ENCODE results near the gene PDE4B. TPM values are rescaled to one million over a fixed set of nuclear protein-coding genes. Genes with fewer than 3 reads are reported as not detected.

The PDE4B gene
- total and polyA plus RNA-seq, 10 of the 15 experiments (the other 5 are each of a cell fraction or from before 2014, with no cell fraction given), result 3.0 to 13.2 (median 5.7) TPM

DNA sequence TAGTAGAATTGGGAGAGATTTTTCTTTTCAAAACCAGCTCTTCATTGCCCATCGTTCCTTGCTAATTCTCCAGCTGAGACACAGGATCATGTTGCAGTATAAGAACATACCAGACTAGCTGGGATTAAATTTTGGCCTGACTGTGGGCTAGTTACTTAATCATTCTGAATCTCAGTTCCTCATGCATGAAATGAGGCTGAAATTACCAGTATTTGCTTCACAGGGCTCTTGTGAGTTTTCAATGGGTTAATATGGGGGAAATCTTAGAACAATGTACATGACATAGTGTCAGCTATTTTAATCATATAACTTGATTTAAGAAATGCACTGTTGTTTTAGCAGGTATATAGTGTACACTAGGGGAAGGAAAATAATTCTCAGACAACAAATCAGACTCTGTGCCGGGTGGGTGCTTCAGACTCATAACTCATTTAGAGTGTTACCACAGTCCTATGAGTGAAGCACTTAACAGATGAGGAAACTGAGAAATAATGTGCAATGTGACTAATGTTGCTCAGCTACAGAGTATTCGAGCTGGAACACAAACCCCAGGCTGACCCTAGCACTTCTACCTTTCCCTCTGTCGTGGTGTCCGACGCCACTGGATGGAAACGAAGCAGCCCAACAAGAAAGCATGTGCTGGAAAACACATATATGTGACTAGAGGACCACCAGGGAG, 603.7 kb downstream of the PDE4B start (continued):
- TF ChIP-seq, protein P1, sequence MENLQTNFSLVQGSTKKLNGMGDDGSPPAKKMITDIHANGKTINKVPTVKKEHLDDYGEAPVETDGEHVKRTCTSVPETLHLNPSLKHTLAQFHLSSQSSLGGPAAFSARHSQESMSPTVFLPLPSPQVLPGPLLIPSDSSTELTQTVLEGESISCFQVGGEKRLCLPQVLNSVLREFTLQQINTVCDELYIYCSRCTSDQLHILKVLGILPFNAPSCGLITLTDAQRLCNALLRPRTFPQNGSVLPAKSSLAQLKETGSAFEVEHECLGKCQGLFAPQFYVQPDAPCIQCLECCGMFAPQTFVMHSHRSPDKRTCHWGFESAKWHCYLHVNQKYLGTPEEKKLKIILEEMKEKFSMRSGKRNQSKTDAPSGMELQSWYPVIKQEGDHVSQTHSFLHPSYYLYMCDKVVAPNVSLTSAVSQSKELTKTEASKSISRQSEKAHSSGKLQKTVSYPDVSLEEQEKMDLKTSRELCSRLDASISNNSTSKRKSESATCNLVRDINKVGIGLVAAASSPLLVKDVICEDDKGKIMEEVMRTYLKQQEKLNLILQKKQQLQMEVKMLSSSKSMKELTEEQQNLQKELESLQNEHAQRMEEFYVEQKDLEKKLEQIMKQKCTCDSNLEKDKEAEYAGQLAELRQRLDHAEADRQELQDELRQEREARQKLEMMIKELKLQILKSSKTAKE (IDR thresholded peaks at IDR 0.05; ENCODE audit: low read depth, poor library complexity, severe bottlenecking), result peak; percentile 61
- peak; percentile 67; the same call in 1 of the 2 replicates for TF ChIP-seq PAX5 (IDR thresholded peaks at IDR 0.05; ENCODE audit: borderline replicate concordance, low read depth, low read length)
- no peak for TF ChIP-seq SMC3 (IDR thresholded peaks at IDR 0.05; ENCODE audit: borderline replicate concordance, low read length)
- TF ChIP-seq CBFB (IDR thresholded peaks at IDR 0.05; ENCODE audit: low read depth), result peak; percentile 46; the same call in 1 of the 2 replicates
- peak; percentile 89 for TF ChIP-seq SPI1 (IDR thresholded peaks at IDR 0.05; ENCODE audit: borderline replicate concordance, insufficient read depth, low read depth, low read length)
- 0 out of 2 replicates have a peak, but pooled peaks have one; percentile 32 for TF ChIP-seq ZNF217 (IDR thresholded peaks at IDR 0.05)
- peak; percentile 79 for TF ChIP-seq RUNX3 (IDR thresholded peaks at IDR 0.05; ENCODE audit: low read length)
- TF ChIP-seq CHD4 (IDR thresholded peaks at IDR 0.05), result no peak
- TF ChIP-seq MTA3 (IDR thresholded peaks at IDR 0.05; ENCODE audit: borderline replicate concordance, low read length), result peak; percentile 39; the same call in 1 of the 2 replicates

DNA sequence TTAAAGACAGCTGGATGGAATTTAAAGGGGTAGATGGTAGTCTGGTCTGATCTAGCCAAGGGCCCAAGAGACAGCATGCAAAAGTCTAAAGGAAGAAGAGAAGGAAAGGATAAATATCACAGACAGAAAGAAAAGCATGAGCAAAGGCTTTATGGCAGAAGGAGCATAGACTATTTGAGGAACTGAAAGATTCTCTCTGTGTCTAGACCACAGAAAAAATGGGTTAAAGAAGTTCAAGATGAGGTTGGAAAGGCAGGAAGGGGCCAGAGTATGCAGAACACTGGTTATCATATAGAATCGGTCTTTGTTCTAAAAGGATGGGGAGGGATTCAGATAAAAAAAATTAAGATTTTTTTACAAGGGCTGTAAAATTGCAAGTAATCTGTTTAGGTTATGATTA, 604.5 kb downstream of the PDE4B start:
- Histone ChIP-seq H3K36me3 (ENCODE audit: control insufficient read depth in 2 of 2, insufficient read depth in 2 of 2, low read length in 1 of 2) (no peaks in the 10 kb centered on the region), H3K4me3 (no peak overlapping the region), H3K4me1 (ENCODE audit: control insufficient read depth, insufficient read depth, low read length) (peaks cover 84% of the 10 kb centered on the region), H3K9ac (ENCODE audit: control insufficient read depth, insufficient read depth, low read length) (no peak overlapping the region), H3K27ac (ENCODE audit: control insufficient read depth, insufficient read depth) (peak overlapping the region; percentile 80), H3K4me2 (ENCODE audit: control insufficient read depth, insufficient read depth) (peak overlapping the region; percentile 66), H4K20me1 (ENCODE audit: control insufficient read depth, insufficient read depth) (no peaks in the 10 kb centered on the region), H3K79me2 (ENCODE audit: control insufficient read depth, insufficient read depth, low read length) (no peaks in the 10 kb centered on the region), H3K9me3 (replicated peaks; ENCODE audit: control insufficient read depth, insufficient read depth, low read length) (no peaks in the 10 kb centered on the region), H3K27me3 (replicated peaks in 1 of 2; ENCODE audit: control insufficient read depth in 2 of 2, insufficient read depth in 2 of 2, low read length in 1 of 2) (no peaks in the 10 kb centered on the region), H2AFZ (ENCODE audit: control insufficient read depth, low read depth, low read length) (no peak overlapping the region)
- ATAC-seq, result peak; percentile 59
- in situ Hi-C loops (cut with MboI), result loop anchor here (25.0 kb wide), 2 partner anchors 540 to 765 kb away; partner anchors contain the start of gene IL23R
- DNase-seq (ENCODE audit: low read depth, low spot score), result no peak
- BruUV-seq (replicated peaks), result no TSS peak
- intact Hi-C loops (cut with micrococcal nuclease; ENCODE audit: unreplicated experiment), result loop anchor here (2.0 to 10.0 kb wide), 4 partner anchors 40 to 938 kb away; partner anchors contain the start of gene IL23R
- ChIA-PET CTCF (interaction anchor here (1.2 to 3.7 kb wide), 8 partner anchors 8 to 144 kb away, joined by 3 to 32 read pairs (median 8); no protein-coding TSS in a partner anchor), SMC1A (ENCODE audit: uncharacterized antibody, unreplicated experiment) (interaction anchor here (0.9 to 9.3 kb wide), 11 partner anchors 9 to 140 kb away, joined by 3 to 253 read pairs (median 21); no protein-coding TSS in a partner anchor), POLR2A (interaction anchor here (1.5 to 2.5 kb wide), 4 partner anchors 16 to 114 kb away, joined by 3 to 19 read pairs (median 14); no protein-coding TSS in a partner anchor), RAD21 (ENCODE audit: unreplicated experiment) (interaction anchor here (1.7 to 5.5 kb wide), 10 partner anchors 21 to 114 kb away, joined by 7 to 74 read pairs (median 14); no protein-coding TSS in a partner anchor)
- 0% methylated on average over 1 of the region's 1 CpG for WGBS (ENCODE audit: insufficient coverage, insufficient replicate concordance, low lambda C conversion rate, missing lambda C conversion rate)
- no peak for FAIRE-seq
- TF ChIP-seq FOXM1 (IDR thresholded peaks at IDR 0.05; ENCODE audit: low read depth, low read length) (no peak), SREBF2 (IDR thresholded peaks at IDR 0.05; ENCODE audit: low read length) (no peak), EED (IDR thresholded peaks at IDR 0.05; ENCODE audit: low read depth) (peak; percentile 73), MTA2 (IDR thresholded peaks at IDR 0.05; ENCODE audit: low read depth) (peak; percentile 73), SPI1 (IDR thresholded peaks at IDR 0.05; ENCODE audit: borderline replicate concordance, insufficient read depth, low read depth, low read length) (peak; percentile 96), CBFB (IDR thresholded peaks at IDR 0.05; ENCODE audit: low read depth) (0 out of 2 replicates have a peak, but pooled peaks have one; percentile 53), PAX5 (IDR thresholded peaks at IDR 0.05; ENCODE audit: borderline replicate concordance, low read depth, low read length) (0 out of 2 replicates have a peak, but pooled peaks have one; percentile 45), ZZZ3 (IDR thresholded peaks at IDR 0.05; ENCODE audit: control insufficient read depth, insufficient read length, low read depth) (no peak)
- TF ChIP-seq, protein P2, sequence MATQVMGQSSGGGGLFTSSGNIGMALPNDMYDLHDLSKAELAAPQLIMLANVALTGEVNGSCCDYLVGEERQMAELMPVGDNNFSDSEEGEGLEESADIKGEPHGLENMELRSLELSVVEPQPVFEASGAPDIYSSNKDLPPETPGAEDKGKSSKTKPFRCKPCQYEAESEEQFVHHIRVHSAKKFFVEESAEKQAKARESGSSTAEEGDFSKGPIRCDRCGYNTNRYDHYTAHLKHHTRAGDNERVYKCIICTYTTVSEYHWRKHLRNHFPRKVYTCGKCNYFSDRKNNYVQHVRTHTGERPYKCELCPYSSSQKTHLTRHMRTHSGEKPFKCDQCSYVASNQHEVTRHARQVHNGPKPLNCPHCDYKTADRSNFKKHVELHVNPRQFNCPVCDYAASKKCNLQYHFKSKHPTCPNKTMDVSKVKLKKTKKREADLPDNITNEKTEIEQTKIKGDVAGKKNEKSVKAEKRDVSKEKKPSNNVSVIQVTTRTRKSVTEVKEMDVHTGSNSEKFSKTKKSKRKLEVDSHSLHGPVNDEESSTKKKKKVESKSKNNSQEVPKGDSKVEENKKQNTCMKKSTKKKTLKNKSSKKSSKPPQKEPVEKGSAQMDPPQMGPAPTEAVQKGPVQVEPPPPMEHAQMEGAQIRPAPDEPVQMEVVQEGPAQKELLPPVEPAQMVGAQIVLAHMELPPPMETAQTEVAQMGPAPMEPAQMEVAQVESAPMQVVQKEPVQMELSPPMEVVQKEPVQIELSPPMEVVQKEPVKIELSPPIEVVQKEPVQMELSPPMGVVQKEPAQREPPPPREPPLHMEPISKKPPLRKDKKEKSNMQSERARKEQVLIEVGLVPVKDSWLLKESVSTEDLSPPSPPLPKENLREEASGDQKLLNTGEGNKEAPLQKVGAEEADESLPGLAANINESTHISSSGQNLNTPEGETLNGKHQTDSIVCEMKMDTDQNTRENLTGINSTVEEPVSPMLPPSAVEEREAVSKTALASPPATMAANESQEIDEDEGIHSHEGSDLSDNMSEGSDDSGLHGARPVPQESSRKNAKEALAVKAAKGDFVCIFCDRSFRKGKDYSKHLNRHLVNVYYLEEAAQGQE (IDR thresholded peaks at IDR 0.05; ENCODE audit: low read depth, low read length), result no peak

Measured in GM12878 (cell line).